WI38 (cell line): ENCODE data around the gene SCUBE3.

Experiments used
- H3K4me3 ChIP-seq: 2 replicates; pipeline ENCODE4 v1.5.1; 2011; ENCODE audit warnings: low read depth, mild to moderate bottlenecking, control low read depth, low read length
- TF ChIP-seq, protein P1 (sequence below): IDR thresholded peaks from 2 replicates; pipeline ENCODE4 v1.5.1; 2012; ENCODE audit warnings: low read depth, mild to moderate bottlenecking, control low read depth, low read length

Gene SCUBE3

DNA sequence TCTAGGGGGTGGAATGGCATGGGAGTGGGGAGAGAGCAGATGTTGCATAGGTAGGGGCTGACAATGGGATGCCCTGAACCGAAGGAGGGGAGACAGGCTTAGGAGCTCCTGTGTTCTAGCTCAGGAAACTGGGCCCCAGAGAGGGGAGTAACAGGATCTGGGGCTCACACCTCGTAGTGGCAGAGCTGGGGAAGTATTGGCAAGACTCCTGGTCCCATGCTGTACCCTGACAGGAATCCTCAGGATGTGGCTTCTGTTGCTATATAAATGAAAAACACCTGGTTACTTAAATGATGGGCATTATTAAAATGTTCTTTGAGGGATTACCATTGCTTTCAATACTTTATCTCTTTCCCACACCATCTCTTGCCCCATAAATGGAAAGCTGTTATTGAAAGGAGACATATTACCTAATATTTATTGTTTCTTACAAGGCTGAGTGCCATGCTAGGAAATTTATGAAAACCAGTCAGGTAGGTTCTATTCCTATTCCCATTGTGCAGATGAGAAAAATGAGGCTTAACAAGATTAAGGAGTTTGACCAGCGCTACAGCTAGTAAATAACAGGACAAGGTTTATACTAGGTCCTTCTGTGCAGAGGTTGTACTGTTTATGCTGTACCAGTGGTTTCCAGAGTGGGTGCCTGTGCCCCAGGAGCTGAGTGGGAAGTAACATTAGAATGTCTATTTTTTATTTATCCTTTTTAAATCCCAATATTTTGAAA is 37.3 kb upstream of the SCUBE3 start:
- TF ChIP-seq, protein P1, sequence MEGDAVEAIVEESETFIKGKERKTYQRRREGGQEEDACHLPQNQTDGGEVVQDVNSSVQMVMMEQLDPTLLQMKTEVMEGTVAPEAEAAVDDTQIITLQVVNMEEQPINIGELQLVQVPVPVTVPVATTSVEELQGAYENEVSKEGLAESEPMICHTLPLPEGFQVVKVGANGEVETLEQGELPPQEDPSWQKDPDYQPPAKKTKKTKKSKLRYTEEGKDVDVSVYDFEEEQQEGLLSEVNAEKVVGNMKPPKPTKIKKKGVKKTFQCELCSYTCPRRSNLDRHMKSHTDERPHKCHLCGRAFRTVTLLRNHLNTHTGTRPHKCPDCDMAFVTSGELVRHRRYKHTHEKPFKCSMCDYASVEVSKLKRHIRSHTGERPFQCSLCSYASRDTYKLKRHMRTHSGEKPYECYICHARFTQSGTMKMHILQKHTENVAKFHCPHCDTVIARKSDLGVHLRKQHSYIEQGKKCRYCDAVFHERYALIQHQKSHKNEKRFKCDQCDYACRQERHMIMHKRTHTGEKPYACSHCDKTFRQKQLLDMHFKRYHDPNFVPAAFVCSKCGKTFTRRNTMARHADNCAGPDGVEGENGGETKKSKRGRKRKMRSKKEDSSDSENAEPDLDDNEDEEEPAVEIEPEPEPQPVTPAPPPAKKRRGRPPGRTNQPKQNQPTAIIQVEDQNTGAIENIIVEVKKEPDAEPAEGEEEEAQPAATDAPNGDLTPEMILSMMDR, result no peak
- H3K4me3 ChIP-seq, result no peak overlapping the region

DNA sequence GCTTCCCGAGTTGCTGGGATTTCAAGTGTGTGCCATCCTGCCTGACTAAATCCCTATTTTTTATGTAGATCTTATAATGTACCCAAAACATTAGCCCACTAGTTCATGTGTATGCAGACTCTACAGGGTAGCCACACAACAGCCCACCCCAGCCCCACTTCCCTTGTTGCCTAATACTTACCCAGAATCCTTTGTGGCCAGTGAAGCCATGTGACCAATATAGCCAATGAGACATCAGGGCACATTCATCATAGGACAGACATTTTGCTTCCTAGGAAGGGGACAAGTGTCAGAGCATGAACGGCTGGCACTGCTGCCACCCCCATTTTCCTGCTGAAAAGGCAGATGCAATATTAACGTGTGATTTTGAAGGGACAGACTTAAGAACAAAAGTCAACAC is 36.6 kb upstream of the SCUBE3 start:
- TF ChIP-seq, protein P1, result no peak
- no peak overlapping the region for H3K4me3 ChIP-seq

DNA sequence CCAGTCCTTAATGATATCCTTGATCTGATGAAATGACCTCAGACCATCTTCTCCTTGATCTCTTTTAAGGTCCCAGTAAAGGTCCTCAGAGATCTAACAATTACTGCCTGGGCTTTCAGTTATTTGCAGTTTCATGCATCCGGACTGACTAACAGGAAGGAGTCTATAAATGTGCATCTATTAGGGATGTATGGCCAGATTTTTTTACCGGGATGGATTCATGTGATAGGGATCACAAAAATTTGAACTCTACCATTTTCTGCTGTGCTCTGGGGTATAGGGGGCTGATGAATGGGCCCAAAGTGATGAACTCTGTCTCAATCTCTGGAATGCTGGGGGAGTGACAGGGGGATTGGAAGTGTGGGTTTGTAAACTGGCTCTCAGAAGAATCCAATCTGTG is 36.2 kb upstream of the SCUBE3 start:
- TF ChIP-seq, protein P1, result no peak
- H3K4me3 ChIP-seq, result no peak overlapping the region

DNA sequence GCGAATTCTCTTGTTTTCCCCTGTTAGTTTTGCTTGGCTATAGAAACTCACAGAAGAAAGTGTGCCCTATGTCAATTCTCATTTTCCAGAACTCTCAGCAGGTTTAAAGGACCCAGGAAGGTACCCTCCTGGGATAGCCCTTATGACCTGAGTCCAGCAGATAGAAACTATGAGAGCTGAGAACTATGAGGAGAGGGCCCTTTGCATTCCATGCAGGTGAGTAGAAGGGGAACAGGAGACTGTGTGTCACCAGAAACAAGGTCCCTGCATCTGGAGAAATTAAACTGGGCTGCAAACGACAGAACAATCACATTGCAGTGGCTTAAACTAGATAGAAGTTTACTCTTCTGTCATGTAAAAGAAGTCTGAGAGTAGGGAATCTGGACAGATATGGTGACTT is 35.7 kb upstream of the SCUBE3 start:
- no peak overlapping the region for H3K4me3 ChIP-seq
- TF ChIP-seq, protein P1, result no peak

DNA sequence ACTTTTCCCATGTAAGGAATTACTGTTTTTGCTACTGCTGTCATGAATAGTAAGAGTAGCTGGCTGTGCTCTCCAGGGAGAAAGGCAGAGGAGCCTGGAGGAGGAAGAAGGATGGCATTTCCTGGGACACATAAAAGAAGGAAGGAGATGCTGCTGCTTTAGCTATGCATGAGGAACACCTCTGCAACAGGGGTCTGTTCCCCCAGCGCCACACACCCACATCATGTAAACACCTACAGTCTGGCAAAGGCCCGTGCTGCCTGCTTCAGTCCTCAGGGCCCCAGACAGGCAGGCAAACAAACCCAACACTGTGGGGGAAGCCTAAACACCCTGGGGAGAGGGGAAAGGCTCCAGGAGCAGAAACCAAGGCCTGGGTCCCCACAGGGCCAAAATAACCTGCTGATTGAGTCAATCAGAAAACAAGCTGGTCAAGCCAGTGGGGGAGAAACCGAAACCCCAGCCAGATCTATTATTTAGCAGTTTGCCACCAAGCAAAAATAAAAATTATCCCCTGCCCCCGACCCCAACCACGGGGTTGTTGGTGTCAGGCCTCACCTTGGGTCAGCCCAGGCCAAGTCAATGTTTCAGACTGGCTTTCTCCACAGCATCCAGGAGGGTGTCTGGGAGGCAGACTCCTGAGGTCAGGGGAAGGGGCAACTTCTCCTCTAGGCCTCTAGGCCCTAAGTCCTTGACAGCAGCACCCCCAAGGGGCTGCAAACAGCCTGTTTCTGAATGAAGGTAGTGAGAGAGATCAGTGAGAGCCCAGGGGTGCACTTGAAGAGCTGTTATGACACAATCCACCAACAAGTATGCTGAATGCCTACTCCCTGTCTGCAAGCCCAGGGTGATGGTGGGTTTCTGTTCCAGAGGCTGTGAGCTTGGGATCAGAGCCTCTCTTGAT is 34.6 kb upstream of the SCUBE3 start:
- TF ChIP-seq, protein P1, result no peak

DNA sequence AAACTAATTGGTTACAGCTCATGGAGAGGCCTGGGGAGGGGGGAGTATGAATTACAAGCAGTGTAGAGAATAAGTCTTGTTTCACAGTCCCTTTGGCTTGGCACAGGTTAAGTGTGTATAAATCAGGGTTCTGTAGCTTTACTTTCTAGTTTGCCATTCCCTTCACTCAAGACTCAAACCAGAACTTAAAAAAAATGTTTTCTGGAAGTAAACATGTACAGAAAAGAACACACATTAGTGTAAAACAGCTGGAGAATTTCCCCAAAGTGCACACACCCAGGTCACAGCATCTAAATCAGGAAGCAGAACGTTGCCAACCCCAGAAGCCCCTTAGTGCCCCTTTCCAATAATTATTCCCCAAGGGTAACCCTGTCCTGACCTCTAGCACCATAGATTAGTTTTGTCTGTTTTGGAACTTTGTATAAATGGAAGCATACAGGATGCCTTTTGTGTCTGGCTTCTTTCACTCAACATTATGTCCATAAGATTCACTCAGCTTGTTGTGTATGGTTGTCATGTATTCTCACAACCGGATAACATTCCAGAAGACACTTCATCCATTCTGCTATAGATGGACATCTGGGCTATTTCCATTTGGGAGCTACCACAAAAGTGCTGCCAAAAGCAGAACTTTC is 33.7 kb upstream of the SCUBE3 start:
- TF ChIP-seq, protein P1, result no peak
- H3K4me3 ChIP-seq, result no peak overlapping the region

More for the DNA sequence above, 34.6 kb upstream of the SCUBE3 start:
- no peak overlapping the region for H3K4me3 ChIP-seq
